GM21786 (cell line): Measurements from ENCODE around the gene FNBP1.
A peak's percentile ranks its signal among the peaks of the same experiment; 100 is the strongest.

ENCODE experiments used
- ATAC-seq: cut with Tn5 transposase; IDR thresholded peaks from one replicate; pipeline ENCODE4 v1.9.1; 2021; ENCODE audit not compliant: unreplicated experiment

The FNBP1 gene

DNA sequence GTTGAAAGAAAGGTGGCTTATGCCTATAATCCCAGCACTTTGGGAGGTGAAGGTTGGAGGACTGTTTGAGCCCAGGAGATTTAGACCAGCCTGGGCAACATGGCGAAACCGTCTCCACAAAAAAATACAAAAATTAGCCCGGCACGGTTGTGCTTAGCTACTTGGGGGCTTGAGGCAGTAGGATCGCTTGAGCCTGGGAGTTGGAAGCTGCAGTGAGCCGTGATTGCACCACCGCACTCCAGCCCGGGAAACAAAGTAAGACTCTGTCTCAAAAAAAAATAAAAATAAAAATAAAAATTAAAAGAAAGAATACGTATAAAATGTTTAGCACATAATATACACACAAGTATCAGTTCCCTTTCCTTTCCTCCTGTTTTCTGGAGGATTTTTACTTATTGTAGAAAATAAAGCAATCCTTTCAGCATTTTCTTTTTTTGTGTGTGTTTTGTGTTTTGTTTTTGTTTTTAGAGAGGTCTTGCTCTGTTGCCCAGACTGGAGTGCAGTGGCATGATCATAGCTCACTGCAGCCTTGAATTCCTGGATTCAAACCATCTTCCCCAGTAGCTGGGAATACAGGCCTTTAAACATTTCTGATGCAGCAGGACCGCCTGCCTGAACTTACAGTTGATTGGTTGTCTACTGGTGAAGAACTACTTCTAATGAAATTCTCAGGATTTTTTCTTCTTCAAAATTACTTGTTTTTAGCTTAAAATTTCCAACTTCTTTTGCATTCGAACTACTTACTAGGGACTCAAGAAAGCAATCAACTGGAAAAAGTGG, 6.6 kb upstream of the FNBP1 start:
- no peak for ATAC-seq

DNA sequence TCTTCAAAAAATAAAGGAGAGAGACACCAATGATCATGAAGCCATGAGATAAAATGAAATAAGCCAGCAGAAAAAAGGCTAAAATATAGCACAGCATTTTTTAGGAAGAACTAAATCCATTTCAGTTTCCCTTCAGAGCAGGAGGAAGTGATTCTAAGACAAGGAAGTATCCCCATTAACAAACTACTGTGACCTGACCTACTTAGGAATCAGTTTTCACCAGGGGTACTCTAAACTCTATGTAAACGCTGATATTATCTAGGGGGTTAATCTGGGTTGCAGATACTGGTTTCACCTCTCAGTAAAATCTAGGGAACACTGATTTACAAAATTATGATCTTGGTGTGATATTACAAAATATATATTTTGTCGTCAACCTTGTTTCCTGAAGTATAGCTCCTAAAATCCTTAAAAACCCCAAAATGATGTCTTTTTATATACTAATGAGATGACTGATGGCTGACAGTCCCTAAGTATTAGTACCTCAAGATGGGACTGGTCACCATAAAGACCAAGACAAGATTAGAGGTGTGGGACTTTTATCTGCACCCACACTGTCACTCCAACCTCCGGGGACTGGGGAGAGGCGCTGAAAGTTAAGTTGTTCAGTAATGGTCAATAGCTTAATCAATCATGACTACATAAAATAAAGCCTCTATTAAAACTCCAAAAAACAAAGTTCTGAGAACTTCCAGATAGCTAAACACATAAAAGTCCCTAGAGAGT, 2.9 kb upstream of the FNBP1 start:
- ATAC-seq = no peak

DNA sequence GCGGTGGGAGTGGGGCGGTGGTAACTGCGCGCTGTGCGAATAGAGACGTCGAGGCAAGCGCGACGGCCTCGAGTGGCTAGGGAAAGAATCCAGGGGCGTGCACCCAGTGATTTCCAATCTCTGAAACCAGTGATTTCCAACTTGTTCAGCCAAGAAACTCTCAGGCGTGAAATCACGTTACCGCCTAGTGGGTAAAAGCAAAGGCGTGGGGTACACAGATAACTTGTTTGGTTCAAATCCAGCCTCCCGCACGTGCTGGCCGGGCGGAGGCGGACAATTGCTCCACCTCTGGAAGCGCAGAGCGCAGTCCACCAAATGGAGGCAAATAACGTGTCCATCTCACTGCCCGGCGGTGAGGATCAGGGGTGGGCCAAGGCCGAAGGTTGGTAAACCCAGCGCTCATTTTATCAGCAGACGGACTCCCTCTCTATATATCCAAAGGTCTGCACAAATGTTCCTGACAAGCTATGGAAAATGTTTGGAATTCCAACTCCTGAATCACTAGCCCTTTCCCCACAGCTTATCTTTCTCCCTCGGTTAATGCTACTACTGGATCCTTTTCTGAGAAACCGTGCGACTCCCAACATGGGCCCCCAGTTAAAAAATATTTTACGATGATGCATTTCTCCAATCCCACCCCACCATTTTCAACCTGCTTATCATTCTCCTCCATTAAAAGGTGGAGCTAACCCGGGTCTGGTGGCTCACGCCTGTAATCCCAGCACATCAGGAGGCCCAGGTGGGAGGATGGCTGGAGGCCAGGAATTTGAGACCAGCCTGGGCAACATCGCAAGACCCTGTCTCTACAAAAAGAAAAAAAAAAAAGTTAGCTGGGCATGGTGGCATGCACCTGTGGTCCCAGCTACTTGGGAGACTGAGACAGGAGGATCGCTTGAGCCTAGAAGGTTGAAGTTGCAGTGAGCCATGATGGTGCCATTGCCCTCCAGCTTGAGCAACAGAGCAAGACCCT, 950 bp upstream of the FNBP1 start:
- no peak for ATAC-seq

DNA sequence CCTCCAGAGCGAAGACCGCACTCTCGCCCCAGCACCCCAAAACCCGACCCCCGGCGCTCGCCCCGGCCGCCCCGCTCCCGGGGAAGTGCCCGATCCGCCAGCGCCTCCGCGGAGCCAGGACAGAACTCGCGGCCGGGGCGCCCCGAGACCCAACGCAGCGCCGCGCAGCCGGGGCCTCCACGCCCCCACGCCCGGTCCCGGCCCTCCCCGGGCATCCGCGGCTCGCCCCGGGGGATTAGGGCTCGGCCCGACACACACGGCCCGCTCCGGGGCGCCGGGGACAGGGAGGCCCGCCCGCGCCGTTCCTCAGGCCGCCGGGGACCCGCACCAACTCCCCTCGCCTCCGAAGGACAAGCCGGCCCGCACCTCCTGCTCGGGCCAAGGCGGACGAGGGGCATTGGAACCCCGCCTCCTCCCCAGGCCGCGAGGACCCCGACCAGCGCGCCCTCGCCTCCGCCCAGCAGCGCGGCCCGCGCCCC, 544 bp downstream of the FNBP1 start:
- no peak for ATAC-seq

DNA sequence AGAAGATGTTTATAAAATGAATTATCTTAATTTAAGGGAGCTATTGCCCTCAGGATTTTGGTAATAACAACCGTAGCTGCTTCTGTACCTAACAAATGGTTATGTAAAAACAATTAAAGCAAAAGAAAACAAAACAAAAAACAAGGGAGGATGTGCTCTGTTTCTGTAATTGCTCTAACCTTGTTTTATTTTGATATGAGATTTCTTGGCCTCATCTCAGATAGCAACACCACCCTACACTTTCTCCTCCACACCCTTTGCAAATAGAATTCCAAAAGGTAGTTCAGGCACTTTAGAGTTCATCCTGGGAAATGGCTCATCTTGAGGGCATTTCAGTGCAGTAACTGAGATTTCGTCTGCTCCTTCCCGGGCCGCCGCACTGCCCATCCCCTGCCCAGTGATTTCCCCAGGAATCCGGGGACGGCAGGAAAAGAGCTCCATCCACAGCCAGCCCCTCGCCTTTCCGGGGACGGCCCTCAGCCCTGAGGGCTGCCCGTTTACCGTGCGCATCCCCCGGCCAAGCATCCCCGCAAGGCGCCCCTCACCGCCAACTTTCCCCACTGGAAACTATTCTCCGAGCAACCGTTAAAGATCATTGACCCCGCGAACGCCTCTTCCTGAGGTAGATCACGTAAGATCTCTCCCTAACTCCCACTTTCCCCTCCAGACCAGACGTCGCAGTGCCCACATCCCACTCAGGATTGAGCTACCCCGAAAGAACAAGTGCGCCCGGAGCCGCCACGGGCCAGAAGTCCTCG, 1.2 kb downstream of the FNBP1 start:
- no peak for ATAC-seq

DNA sequence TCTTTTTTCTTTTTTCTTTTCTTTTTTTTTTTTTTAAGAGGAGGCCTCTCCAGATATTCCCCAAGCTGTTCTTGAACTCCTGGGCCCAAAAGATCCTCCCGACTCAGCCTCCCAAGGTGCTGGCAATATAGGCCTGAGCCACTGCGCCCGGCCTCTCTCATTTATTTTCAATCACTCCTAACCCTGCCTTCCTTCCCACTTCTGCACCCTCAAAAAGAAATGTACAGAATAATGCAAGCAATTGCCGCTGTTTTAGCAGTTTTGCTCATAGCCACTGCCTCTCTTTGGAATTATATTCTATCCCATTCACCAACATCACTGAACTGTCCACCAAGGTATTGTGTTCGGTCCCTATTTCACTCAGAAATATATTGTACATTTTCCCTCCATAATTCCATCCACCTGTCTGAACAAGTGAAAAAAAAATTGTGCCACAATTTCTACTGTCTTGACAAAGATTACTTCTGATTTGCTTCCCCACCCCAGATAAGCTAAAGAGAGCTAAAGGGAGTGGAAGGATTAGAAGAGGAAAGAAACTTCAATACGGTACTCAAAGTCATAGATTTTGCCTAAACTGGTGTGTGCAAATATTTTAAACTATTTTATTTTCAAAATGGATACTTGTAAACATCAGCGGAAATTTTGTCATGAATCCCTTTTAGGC, 1.9 kb downstream of the FNBP1 start:
- no peak for ATAC-seq

DNA sequence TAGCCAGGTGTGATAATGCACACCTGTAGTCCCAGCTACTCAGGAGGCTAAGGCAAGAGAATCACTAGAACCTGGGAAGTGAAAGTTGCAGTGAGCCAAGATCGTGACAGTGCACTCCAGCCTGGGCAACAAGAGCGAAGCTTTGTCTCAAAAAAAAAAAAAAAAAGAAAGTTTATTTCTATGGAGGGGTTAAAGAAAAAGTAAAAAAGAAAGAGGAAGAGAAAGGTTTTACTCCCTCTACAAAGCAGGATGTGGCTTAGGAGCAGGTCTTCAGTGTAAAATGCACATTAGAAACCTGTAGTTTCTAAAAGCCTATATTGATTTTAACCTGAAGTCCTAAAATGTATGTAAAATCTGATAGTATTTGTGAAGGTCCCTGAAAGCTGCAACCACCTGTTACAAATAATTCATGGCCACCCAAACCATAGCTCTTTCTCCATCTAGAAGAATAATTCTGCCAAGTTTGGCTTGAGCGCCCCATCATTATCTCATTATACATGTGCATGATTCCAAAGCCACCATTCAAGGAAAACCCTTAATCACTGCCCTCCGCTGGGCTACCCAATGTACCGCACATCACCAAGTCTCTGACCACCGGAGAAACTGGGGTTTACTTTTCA, 3.4 kb downstream of the FNBP1 start:
- ATAC-seq = no peak

DNA sequence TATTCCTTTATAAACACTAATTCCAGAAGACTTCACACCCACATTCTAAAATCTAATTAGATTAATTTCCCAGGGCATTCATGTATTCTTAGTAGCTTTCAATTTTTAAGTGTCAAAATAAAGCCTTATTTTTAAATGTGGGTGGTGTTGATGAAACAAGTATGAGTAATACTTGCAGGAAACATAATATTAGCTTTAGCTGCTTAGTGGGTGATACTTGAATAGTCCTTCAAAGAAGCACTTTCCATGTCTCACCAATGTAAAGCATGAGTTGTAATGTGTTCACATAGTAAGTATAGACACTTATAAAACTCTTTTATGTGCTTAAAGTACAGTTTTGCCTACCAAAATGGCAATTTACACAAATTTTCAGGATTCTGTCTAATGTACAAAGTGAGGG, 6.9 kb downstream of the FNBP1 start:
- no peak for ATAC-seq

DNA sequence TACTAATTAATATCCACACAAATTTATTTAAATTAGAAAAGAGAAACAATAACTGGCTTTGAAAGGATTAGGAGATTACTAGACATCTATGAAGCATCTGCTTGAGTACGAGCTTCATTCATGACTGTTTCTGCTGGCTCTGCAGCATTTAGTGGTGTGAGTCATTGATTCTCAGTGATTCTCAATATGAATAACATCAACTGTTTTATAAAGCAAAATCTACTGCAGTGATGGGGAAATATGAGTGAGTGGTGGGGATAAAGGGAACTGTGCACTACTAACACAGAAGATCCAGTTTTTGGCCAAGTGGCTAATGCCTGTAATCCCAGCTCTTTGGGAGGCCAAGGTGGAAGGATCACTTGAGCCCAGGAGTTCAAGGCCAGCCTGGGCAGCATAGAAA, 8.4 kb downstream of the FNBP1 start:
- ATAC-seq = no peak

DNA sequence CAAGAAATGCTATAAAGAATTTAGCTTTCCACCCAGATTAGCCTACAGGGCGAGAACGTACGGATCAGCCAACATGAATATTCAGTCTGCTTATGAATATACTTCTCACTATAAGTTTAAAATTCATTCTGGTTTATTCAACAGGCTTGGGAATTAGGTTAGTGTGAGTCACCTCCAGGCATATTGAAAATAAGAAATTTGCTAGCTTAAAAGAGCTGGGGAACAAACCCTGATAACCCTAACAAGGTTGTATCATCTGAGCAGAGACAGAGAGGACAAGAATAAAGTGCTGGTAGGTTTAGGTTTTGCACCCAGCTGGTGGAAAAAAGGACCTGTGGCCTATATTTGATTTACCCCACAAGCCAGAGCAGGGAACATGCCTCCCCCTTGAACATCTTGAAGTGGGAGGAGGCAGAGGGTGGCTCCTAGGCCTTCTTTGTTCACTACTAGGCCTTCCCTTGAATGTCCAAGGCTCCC, 12.3 kb downstream of the FNBP1 start:
- no peak for ATAC-seq

DNA sequence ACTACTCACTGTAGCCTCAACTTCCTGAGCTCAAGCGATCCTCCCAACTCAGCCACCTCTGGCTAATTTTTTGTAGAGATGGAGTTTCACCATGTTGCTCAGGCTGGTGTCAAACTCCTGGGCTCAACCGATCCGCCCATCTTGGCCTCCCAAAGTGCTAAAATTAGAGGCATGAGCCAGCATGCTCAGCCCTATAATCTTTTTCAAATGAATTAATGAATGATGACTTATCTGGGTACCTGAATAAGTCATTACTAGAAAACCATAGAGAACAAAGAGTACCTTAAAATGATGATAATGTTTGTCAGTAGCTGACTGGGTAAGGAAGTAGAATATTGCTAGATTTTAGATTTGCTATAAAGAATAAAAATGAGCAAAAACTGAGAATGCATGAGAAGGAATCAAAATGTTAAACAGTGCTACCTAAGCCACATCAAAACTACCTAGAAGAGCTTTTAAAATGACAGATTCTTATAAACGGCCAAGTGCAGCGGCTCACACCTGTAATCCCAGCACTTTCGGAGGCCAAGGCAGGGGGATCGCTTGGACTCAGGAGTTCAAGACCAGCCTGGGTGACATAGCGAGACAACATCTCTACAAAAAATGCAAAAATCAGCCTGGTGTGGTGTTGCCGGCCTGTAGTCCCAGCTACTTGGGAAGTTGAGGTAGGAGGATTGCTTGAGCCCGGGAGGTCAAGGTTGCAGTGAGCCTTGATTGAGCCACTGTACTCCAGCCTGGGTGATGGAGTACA, 13.6 kb downstream of the FNBP1 start:
- peak; percentile 32 for ATAC-seq

DNA sequence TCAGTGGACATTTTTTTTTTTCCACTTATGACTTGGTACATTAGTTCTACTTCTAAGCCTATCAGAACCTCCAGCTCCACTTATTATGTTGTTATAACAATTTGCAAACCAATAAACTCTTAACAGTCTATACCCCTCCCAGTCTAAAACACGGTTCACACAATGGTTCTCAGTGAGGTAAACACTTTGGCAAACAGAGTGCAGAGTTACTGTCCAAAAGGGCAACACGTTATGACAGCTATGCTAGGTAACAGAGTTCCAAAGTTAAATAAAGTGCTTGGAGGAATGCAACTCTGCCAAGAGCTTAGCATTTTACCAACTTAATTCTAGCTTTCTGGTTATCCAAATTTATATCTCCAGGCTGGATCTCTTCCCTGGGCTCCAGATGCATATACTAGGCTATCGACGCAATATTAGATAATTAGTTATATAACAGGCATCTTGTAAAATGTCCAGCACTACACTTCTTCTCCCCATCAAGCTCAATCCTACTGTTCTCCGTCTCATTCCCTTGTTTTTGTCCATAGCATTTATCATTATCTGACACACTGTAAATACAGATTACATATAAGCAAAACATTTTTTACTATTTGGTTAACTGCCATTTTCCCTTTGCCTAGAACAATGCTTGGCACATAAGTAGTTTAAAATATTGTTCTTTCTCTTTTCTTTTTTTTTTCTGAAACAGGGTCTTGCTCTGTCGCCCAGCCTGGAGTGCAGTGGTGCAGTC, 14.3 kb downstream of the FNBP1 start:
- no peak for ATAC-seq

DNA sequence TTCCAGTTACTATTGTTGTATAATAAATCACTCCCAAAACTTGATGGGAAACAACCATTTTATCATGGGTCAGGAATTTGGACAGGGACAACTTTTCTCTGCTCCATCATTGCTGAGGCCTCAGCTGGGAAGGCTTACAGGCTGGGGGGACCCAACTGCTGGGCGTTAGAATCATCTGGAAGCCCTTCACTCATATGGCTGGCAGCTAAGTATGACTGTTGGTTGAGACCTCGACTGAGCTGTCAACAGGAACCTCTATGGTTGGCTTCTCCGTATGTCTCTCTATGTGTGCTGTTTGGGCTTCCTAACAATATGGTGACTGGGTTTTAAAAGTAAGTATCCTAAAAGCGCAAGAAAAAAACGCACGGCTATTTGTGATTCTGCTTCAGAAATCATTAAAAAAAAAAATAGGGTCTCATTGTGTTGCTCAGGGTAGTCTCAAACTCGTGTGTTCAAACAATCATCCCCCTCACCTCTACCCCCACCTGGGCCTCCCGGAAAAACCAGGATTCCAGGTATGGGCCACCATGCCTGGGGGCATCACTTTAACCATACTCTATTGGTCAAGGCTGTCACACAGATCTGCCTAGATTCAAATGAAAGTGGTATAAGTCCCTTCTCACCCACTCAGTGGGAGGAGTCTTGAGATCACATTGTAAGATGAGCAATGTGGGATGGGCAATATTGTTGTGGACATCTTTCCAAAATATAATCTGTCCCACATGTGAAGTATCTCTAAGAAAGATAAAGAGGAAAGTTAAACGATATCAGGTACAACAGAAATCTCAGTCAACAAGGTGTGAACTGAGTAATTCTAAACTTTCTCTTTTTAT, 15.2 kb downstream of the FNBP1 start:
- no peak for ATAC-seq

DNA sequence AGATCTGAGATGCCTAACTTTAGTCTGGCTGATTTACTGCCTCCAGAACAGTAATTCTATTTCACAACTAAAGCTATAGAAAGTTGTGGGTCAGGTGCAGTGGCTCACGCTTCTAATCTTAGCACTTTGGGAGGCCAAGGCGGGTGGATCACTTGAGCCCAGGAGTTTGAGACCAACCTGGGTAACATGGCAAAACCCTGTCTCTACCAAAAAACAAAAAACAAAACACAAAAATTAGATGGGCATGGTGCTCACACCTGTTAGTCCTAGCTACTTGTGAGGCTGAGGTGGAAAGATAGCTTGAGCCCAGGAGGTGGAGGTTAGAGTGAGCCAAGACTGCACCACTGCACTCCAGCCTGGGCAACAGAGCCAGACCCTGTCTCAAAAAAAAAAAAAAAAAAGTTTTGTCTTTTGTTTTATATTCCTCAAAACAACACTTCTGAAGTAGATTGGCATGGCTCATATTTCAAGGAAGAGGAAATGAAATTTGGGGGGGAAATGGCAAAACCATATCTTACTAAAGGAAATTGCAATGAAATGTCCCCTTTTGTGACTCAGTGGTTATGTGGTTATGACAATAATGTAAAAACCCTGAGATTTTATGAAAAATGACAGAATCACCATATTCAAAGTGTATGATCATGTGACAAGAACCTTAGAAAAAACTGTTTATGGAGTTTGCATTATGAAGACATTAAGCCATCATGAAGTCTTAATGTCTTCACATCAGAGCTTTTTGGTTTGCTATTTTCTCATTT, 16.2 kb downstream of the FNBP1 start:
- ATAC-seq = no peak

DNA sequence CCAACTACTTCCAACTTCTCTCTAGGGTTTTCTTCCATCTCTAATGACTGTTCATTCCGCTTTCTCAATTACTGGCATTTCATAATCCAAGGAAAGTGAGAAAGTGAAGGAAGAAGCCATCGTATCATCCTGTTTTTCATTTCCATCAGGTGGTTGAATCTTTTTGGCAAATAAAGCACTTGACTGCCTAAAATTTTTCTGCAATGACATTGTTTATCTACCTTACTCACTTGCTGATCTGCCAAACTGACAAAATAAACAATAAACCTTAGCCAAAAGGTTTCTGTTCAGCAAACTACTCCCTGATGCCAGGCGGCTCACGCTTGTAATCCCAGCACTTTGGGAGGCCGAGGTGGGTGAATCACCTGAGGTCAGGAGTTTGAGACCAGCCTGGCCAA, 18.4 kb downstream of the FNBP1 start:
- ATAC-seq = no peak

DNA sequence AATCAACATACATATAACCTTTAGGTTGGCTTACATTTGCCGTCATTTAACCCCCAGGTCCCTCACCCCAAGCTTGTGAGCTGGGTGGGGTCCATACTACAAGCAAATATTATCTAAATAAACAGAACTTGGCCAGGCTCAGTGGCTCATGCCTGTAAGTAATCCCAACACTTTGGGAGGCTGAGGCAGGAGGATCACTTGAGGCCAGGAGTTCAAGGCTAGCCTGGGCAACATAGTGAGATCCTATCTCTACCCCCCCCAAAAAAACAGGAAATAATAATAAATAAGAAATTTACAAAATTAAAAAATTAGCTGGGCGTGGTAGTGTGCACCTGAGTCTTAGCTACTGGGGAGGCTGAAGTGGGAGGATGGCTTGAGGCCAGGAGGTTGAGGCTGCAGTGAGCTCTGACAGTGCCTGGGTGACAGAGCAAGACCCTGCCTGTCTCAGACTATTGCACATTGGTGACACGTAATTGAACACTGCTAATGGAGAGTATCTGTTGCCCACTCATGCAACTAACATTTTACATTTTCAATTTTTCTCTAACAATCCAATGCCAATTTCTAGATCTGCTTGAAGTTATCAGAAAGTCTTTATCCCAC, 18.9 kb downstream of the FNBP1 start:
- no peak for ATAC-seq
